Right ventricle myocardium superior (tissue), 1 donor: ENCODE results near the gene RELL1. TPM values are rescaled to one million over a fixed set of nuclear protein-coding genes. Genes with fewer than 3 reads are reported as not detected.
A peak's percentile ranks its signal among the peaks of the same experiment; 100 is the strongest.

Experiments used
- ATAC-seq: fragments of 200-7000 bp; cut with Tn5 transposase; one replicate; pipeline ENCODE4 v1.9.1; 2020; ENCODE audit warnings: mild to moderate bottlenecking; ENCODE audit not compliant: poor library complexity
- DNase-seq: peaks from one replicate; pipeline ENCODE4 v3.0.0-alpha.2; 2020
- intact Hi-C: fragments of 100-400 bp; cut with DNase I; formaldehyde crosslinking; loops from one replicate; pipeline ENCODE4 v1.11.2; 2022
- total RNA-seq: library from RNA; stranded (reverse); fragmentation: NEBNext Ultra II Directional; extraction: Animal tissue kit (Norgen Biotek cat#: 25700); gene quantifications from one replicate; pipeline ENCODE4 v1.2.1, GENCODE V29; 2021
- donor health status: DM: no; HTN: yes; CAD: no; lungs with severe emphysema.

The RELL1 gene
- total RNA-seq, 1 donor from 2014 or later: 15.8 TPM

DNA sequence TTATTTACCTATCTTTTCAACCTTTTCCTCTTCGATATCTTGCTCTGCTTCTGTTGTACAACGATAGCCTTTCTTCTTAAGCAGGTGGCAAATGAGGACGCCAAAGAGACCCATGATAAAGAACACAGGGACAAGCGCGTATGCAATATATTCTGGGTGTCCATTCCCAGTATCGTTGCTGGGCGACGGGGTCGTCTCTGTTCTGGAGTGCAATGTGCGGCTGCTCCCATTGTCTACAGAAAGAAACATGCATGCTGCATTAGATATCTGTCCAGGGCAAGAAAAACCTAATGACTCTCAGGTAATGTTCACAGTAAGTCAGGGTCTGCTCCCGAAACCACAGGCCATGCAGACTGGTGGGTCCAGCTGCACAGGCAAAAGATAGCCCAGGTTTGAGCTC is 36.9 kb downstream of the RELL1 start:
- ATAC-seq (no peak), DNase-seq (no peak)
- intact Hi-C loops: no loop called here

GRCh38 chr4:37648084-37648817 is 37.9 kb downstream of the RELL1 start:
- intact Hi-C loops: no loop called here
- ATAC-seq (peak; percentile 92), DNase-seq (peak; percentile 71)

GRCh38 chr4:37646247-37646646 is 39.9 kb downstream of the RELL1 start:
- intact Hi-C loops: no loop called here
- ATAC-seq: no peak
- DNase-seq: no peak

DNA sequence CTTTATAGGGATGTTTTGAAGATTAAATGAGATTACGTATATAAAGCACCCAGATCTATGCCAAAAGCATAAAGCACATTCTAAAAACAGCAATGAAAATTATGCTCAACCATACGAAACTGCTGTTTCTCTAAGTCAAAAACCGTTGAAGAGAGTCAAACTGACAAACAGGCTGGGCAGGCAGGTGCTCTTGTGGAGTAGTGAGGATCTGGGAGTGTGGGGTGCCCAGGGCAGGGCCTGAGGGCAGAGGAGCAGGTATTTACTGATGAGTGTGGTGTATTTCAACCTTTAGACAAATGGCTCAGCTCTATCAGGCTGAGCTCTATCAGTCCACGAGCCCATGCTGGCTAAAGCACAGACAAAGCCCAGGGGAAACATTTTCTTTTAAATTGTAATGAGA is 40.4 kb downstream of the RELL1 start:
- ATAC-seq (no peak), DNase-seq (no peak)
- intact Hi-C loops: no loop called here

- intact Hi-C loops: no loop called here
- DNase-seq: no peak
- ATAC-seq: no peak
These were observed 41.2 kb downstream of the RELL1 start for GRCh38 chr4:37644962-37645361.

DNA sequence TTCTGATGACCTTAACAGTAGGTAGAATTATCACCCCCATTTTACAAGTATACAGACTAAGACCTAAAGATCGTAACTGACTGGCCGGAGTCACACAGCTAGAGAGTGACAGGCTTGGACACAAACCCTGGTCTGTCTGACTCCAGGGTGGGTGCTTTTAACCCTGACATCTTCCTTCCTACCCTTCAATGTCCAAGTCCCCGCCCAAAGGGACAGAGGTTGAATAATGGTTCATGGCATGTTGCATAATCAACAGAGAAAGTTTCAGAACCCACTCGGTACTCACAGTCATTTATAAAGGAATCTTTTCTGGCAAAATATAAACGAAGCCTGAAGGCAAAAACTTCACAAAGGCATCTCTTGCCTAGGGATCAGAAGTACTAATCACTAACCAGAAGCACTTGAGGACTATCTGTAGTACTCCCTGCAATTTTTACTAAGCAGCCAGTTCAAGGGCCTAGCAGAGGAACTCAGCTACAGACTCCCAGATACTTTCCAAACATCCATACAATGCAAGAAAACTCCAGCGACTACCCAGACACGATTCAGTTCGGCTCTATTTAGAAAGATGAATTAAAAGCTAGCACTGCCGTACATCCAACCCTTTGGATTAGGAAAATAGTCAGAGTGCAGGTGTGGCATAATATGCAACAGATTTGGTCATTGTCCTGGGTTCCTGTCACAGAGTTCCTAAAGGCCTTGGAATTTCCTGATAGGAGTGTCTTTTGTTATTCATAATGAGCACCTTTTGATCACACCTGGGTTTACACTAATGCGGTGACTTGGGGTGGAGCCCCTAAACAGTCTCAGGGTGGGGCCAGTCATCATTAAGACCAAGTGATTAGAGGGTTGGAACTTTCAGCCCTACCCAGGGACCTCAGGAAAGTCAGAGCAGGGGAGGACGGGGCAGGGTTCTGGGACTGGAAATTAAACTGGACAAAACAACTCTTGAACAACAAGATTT is 44.0 kb downstream of the RELL1 start:
- intact Hi-C loops: no loop called here

DNA sequence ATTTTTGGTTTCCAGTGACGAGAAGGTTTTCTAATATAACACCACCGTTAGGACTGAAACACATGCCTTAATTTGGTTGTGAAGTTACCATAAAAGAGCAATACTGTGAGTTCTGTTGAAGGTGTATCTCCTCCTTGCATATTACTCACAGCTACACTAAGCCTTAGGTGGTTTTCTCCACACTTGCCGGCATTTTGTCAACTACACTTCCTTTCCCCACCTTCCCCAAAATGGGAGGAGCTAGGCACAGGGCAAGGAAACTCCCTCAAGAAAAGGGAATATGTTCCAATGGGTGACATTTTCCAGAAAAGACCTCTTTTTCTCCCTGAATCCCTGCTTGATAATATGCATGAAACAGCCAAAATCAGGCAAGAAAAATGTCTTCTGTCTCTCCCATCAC is 44.8 kb downstream of the RELL1 start:
- intact Hi-C loops: no loop called here
- DNase-seq (no peak), ATAC-seq (no peak)

More for the DNA sequence above, 44.0 kb downstream of the RELL1 start:
- ATAC-seq (peak; percentile 43), DNase-seq (no peak)

GRCh38 chr4:37639551-37640285 is 46.5 kb downstream of the RELL1 start:
- intact Hi-C loops: no loop called here
- no peak for DNase-seq
- peak; percentile 40 for ATAC-seq

- DNase-seq: no peak
- ATAC-seq: no peak
- intact Hi-C loops: no loop called here
These were observed 51.0 kb downstream of the RELL1 start for GRCh38 chr4:37635155-37635554.

DNA sequence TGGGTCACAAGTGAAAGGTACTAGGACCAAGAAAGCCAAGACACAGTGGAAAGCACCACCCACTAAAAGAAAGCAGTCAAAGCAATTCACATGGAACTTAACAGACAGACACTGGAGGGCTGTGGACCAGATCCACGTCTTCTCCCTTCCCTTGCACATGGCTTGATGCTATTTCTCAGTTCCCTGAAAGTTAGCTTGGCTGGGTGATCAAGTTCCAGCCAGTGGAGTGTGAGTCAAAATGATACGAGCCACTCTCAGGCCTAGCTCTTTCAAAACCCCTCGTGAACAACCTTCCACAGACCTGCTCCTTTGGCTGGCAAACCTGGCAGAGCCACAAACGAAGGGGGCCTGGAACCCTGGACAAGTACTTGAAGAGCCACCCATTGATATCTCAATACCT is 52.0 kb downstream of the RELL1 start:
- intact Hi-C loops: no loop called here
- ATAC-seq: no peak

DNA sequence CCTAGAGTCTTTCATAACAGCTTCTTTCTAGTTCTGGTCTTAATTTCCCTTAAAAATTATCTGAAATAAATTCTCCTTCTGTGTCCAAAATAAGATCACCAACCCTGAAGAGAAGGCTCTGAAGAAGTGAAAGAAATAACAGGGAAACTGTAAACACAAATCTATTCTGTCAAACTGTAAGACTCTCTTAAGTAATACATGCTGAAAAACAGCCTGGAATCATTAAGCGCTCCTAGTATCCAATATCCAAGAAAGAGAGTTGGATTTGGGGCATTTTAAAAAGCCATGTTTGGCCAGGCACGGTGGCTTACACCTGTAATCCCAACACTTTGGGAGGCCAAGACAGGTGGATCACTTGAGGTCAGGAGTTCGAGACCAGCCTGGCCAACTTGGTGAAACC is 53.3 kb downstream of the RELL1 start:
- ATAC-seq (no peak), DNase-seq (no peak)
- intact Hi-C loops: no loop called here

More for the DNA sequence above, 52.0 kb downstream of the RELL1 start:
- DNase-seq: no peak

GRCh38 chr4:37631551-37631950 is 54.6 kb downstream of the RELL1 start:
- ATAC-seq (peak; percentile 60), DNase-seq (peak; percentile 74)
- intact Hi-C loops: no loop called here

DNA sequence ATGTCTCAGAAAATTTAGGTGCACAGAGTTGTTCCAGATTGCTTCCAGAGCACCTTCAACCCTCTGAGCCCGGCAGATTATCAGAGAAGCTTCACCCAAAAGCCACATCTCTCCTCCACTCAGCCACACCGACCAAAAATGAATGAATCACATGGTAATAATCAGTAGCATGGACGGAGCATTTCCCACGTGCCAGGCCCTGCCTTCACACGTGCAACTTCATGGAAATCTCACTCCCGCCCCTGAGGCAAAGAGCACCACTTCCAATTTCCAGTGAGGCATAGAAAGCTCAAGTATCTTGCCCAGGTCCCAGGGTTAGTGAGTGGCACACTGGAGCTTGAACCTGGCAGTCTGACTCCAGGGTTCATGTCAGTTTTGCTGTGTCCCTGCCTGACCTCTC is 56.5 kb downstream of the RELL1 start:
- intact Hi-C loops: no loop called here
- no peak for ATAC-seq
- DNase-seq: no peak

DNA sequence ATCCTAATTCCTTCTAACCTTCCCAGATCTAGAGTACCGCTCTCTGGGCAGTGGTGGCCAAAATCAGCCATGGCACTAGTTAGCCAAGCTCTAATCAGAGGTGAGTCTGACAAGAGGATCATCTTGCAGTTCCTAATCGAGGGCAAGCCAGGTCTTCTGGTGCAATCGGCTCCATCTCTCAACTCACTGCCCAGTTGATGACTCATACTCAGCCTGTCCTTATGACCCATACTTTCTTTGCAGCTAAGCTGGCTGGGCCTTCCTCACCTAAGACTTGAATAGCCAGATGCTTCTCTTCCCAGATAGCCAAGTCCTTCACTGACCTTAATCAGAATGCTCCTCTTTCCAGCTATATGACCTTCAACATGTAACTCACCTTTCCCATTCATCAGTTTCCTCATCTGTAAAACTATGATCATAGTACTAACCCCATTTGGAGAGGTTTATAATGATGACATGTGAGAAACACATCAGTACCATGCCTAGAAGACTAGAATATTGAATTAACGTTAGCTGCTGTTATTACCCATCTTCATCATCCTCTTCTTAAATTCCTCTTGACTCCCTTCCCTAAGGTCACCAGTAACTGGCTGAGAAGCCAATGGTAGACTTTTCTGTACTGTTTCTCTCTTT is 57.1 kb downstream of the RELL1 start:
- intact Hi-C loops: no loop called here
- DNase-seq: no peak
- ATAC-seq: peak; percentile 62

- no peak for DNase-seq
- ATAC-seq: no peak
- intact Hi-C loops: no loop called here
These were observed 58.9 kb downstream of the RELL1 start for GRCh38 chr4:37627263-37627662.

DNA sequence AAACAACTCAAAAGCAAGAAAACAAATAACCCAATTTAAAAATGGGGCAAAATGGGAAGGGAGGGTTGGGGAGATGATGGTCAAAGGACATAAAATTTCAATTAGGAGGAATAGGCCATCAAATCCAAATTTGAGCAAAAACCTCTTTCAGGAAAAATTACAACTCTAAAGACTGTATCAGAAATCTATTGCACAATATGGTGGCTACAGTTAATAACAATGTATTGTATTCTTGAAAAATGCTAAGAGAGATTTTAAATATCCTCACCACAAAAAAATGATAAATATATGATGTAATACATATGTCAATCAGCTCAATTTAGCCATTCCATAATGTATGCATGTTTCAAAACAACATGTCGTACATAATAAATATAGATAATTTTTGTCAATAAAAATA is 60.7 kb downstream of the RELL1 start:
- DNase-seq (no peak), ATAC-seq (no peak)
- intact Hi-C loops: no loop called here

GRCh38 chr4:37623940-37624339 is 62.2 kb downstream of the RELL1 start:
- ATAC-seq (peak; percentile 51), DNase-seq (no peak)
- intact Hi-C loops: no loop called here

DNA sequence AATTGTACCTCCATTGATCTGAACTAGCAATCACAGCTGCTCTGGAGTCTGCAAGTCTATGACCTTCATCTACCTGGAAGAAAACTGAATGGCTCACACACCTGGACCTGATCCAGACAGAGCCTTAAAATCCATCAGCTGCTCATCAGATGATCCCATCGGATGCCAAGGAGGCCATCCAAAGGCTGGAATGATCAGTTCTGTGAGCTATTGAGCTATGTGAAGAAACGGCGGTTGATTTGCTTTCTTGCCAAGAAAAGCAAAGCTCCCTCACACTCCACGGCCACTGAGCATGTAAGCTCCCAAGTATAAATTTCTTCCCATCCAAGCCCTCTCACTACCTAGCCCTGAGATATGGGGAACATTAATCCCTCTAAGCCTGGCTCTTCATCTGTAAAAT is 63.1 kb downstream of the RELL1 start:
- intact Hi-C loops: no loop called here
- no peak for DNase-seq
- ATAC-seq: peak; percentile 48

GRCh38 chr4:37620176-37620575 is 66.0 kb downstream of the RELL1 start:
- ATAC-seq (no peak), DNase-seq (no peak)
- intact Hi-C loops: no loop called here
